CD4-positive, alpha-beta T cell treated with Interleukin-2 at 100 ng/mL for 4 hours (primary cell): ENCODE data around the gene NECAB2.

Experiments
- DNase-seq: peaks from one replicate; pipeline ENCODE4 v3.0.0-alpha.2; 2020; ENCODE audit warnings: low spot score

Gene NECAB2

GRCh38 chr16:83992624-83993023 is 24.6 kb downstream of the NECAB2 start:
- no peak for DNase-seq

- no peak for DNase-seq
Observed at GRCh38 chr16:83994087-83994486, 26.0 kb downstream of the NECAB2 start.

GRCh38 chr16:83994703-83995102 is 26.7 kb downstream of the NECAB2 start:
- no peak for DNase-seq

GRCh38 chr16:83995754-83996153 is 27.7 kb downstream of the NECAB2 start:
- DNase-seq = no peak

GRCh38 chr16:83996481-83997252 is 28.6 kb downstream of the NECAB2 start:
- DNase-seq = no peak

- no peak for DNase-seq
Observed at GRCh38 chr16:83998091-83998490, 30.0 kb downstream of the NECAB2 start.

- DNase-seq = no peak
Observed at GRCh38 chr16:84000989-84001642, 33.1 kb downstream of the NECAB2 start.

- DNase-seq = no peak
Observed at GRCh38 chr16:84001726-84002125, 33.7 kb downstream of the NECAB2 start.

- DNase-seq = no peak
Observed at GRCh38 chr16:84003038-84003437, 35.0 kb downstream of the NECAB2 start.

- no peak for DNase-seq
Observed at GRCh38 chr16:84004442-84004841, 36.4 kb downstream of the NECAB2 start.

GRCh38 chr16:84005391-84005790 is 37.3 kb downstream of the NECAB2 start:
- DNase-seq = no peak

- no peak for DNase-seq
Observed at GRCh38 chr16:84007520-84007919, 39.5 kb downstream of the NECAB2 start.

- no peak for DNase-seq
Observed at GRCh38 chr16:84007965-84008364, 39.9 kb downstream of the NECAB2 start.

GRCh38 chr16:84009282-84009681 is 41.2 kb downstream of the NECAB2 start:
- no peak for DNase-seq

- peak; percentile 11 for DNase-seq
Observed at GRCh38 chr16:84013787-84014569, 45.9 kb downstream of the NECAB2 start.

- DNase-seq = no peak
Observed at GRCh38 chr16:84014570-84015327, 46.7 kb downstream of the NECAB2 start.

GRCh38 chr16:84015399-84015798 is 47.4 kb downstream of the NECAB2 start:
- DNase-seq = no peak

GRCh38 chr16:84016477-84016876 is 48.4 kb downstream of the NECAB2 start:
- no peak for DNase-seq

- no peak for DNase-seq
Observed at GRCh38 chr16:84018710-84019109, 50.7 kb downstream of the NECAB2 start.

- DNase-seq = no peak
Observed at GRCh38 chr16:84020353-84020752, 52.3 kb downstream of the NECAB2 start.

- DNase-seq = no peak
Observed at GRCh38 chr16:84021488-84021887, 53.4 kb downstream of the NECAB2 start.

GRCh38 chr16:84022644-84023043 is 54.6 kb downstream of the NECAB2 start:
- DNase-seq = no peak
